GM12878 (cell line): Measurements from ENCODE around the gene KCNG1. TPM values are rescaled to one million over a fixed set of nuclear protein-coding genes. Genes with fewer than 3 reads are reported as not detected.
"Not testable (repeated sequence)": the region's sequence is repeated elsewhere in the genome, so short reads cannot be mapped to it uniquely, and the experiment has no call there.

Experiments used
- ATAC-seq: fragments of 200-7000 bp; cut with Tn5 transposase; 3 replicates; pipeline ENCODE4 v1.9.1; 2020; ENCODE audit warnings: mild to moderate bottlenecking, moderate library complexity
- BruUV-seq: library from RNA; stranded (reverse); fragments of 400-500 nt; replicated peaks from 2 replicates; lab custom pipeline; 2021; lab: Mats Ljungman, UMichigan
- CTCF ChIA-PET: fragments of 300-600 bp; sonication (Branson Sonifier 250); formaldehyde crosslinking; extraction: SDS; loops from one replicate; lab custom pipeline; 2021; ENCODE audit warnings: inconsistent platforms; lab: Yijun Ruan, JAX
- POLR2A ChIA-PET: fragments of 350-600 bp; formaldehyde crosslinking; extraction: SDS; loops from one replicate; lab custom pipeline; 2021; ENCODE audit warnings: inconsistent platforms; lab: Charles Lee
- RAD21 ChIA-PET: fragments of 300-600 bp; sonication (Branson Sonifier 250); formaldehyde crosslinking; loops from one replicate; lab custom pipeline; 2023; ENCODE audit warnings: antibody characterized with exemption; ENCODE audit not compliant: unreplicated experiment; lab: Charles Lee
- SMC1A ChIA-PET: fragments of 300-600 bp; sonication (Branson Sonifier 250); formaldehyde crosslinking; loops from one replicate; lab custom pipeline; 2023; ENCODE audit not compliant: unreplicated experiment, uncharacterized antibody; lab: Charles Lee
- DNase-seq: peaks from one replicate; pipeline ENCODE4 v3.0.0-alpha.2; 2011; ENCODE audit warnings: low read depth, low spot score
- FAIRE-seq: peaks from 3 replicates; lab custom pipeline; 2011; peaks lifted over from hg19 to GRCh38; lab: Jason Lieb, UNC
- H2AFZ ChIP-seq: 2 replicates; pipeline ENCODE4 v1.6.0; 2011; ENCODE audit warnings: low read depth, low read length, control low read depth; ENCODE audit not compliant: control insufficient read depth
- H3K27ac ChIP-seq: 2 replicates; pipeline ENCODE4 v1.5.1; 2011; ENCODE audit warnings: control low read depth; ENCODE audit not compliant: control insufficient read depth, insufficient read depth
- H3K27me3 ChIP-seq, 2 experiments: replicated peaks in 1 of 2; 2 replicates each; pipeline versions ENCODE4 v1.6.0 to v1.6.1; 2011; ENCODE audit warnings: low read length in 1 of 2; ENCODE audit not compliant: control insufficient read depth in 2 of 2, insufficient read depth in 2 of 2
- H3K36me3 ChIP-seq, 2 experiments: 2 replicates each; pipeline ENCODE4 v1.5.1; 2011; ENCODE audit warnings: low read length in 1 of 2; ENCODE audit not compliant: control insufficient read depth in 2 of 2, insufficient read depth in 2 of 2
- H3K4me1 ChIP-seq: 2 replicates; pipeline ENCODE4 v1.6.1; 2011; ENCODE audit warnings: mild to moderate bottlenecking, low read length, moderate library complexity, mixed read lengths; ENCODE audit not compliant: control insufficient read depth, insufficient read depth
- H3K4me2 ChIP-seq: 2 replicates; pipeline ENCODE4 v1.6.0; 2011; ENCODE audit warnings: control low read depth; ENCODE audit not compliant: control insufficient read depth, insufficient read depth
- H3K4me3 ChIP-seq: fragments of 200-600 bp; sonication (generic); 2 replicates; pipeline ENCODE4 v1.5.1; 2016
- H3K79me2 ChIP-seq: 2 replicates; pipeline ENCODE4 v1.6.0; 2011; ENCODE audit warnings: low read length; ENCODE audit not compliant: control insufficient read depth, insufficient read depth
- H3K9ac ChIP-seq: 2 replicates; pipeline ENCODE4 v1.8.0; 2011; ENCODE audit warnings: low read length, control low read depth, mixed read lengths; ENCODE audit not compliant: control insufficient read depth, insufficient read depth
- H3K9me3 ChIP-seq: replicated peaks from 3 replicates; pipeline ENCODE4 v1.5.1; 2011; ENCODE audit warnings: mild to moderate bottlenecking, low read length; ENCODE audit not compliant: control insufficient read depth, insufficient read depth
- H4K20me1 ChIP-seq: 2 replicates; pipeline ENCODE4 v1.6.0; 2011; ENCODE audit not compliant: control insufficient read depth, insufficient read depth
- CREM ChIP-seq: IDR thresholded peaks from 2 replicates; pipeline ENCODE4 v1.6.1; 2014; ENCODE audit warnings: antibody characterized with exemption, low read depth
- HDGF ChIP-seq: fragments of 450-650 bp; IDR thresholded peaks from 2 replicates; pipeline ENCODE4 v1.6.1; 2016; ENCODE audit warnings: antibody characterized with exemption
- NR2F1 ChIP-seq: fragments of 450-650 bp; conservative IDR thresholded peaks from 2 replicates; pipeline ENCODE4 v1.6.1; 2017; ENCODE audit warnings: mild to moderate bottlenecking
- RAD51 ChIP-seq: fragments of 450-650 bp; IDR thresholded peaks from 2 replicates; pipeline ENCODE4 v1.6.1; 2016; ENCODE audit warnings: moderate library complexity, mild to moderate bottlenecking, inconsistent platforms
- TCF12 ChIP-seq: IDR thresholded peaks from 2 replicates; pipeline ENCODE4 v1.6.1; 2011; ENCODE audit warnings: low read depth, mild to moderate bottlenecking, low read length
- WGBS: methylation state at CpG from one replicate; pipeline ENCODE4 v1.1.6; 2016; ENCODE audit warnings: low lambda C conversion rate; ENCODE audit not compliant: insufficient replicate concordance, insufficient coverage; ENCODE audit errors: missing lambda C conversion rate; 5-methylcytosine and 5-hydroxymethylcytosine counted together
- in situ Hi-C: fragments of 300-500 bp; cut with MboI; formaldehyde crosslinking; loops from 9 replicates; pipeline ENCODE4 v1.14.3; 2018; ENCODE audit warnings: mixed read lengths
- intact Hi-C: fragments of 100-400 bp; cut with micrococcal nuclease; formaldehyde crosslinking; loops from one replicate; pipeline ENCODE4 v1.14.2; 2022; ENCODE audit not compliant: unreplicated experiment
- polyA plus RNA-seq, 11 experiments: library from polyadenylated mRNA; depleted of rRNA in 4 of 11; unstranded in 6 of 11; stranded (reverse) in 5 of 11; fragments of >200 nt; fragmentation: Nextera tagmentation in 4 of 11; fragmentation: Illumina TruSeq in 1 of 11; extraction: Ambion mirVana in 4 of 11; extraction: Trizol in 1 of 11; gene quantifications; 1 replicate in 1 of 11; 2 replicates in 10 of 11; pipeline versions ENCODE4 v1.2.1 to v1.2.3, GENCODE V29; 2011 to 2016; ENCODE audit warnings: inconsistent platforms in 2 of 11, missing spikeins in 2 of 11, low read depth in 1 of 11
- total RNA-seq, 4 experiments: library from RNA; depleted of rRNA in 3 of 4; stranded (reverse); fragments of >200 nt in 3 of 4; fragmentation: Illumina TruSeq in 1 of 4; extraction: Trizol in 1 of 4; gene quantifications; 2 replicates each; pipeline versions ENCODE4 v1.2.1 to v1.2.3, GENCODE V29; 2013 to 2021

KCNG1 gene
- total and polyA plus RNA-seq, 10 of the 15 experiments (the other 5 are each of a cell fraction or from before 2014, with no cell fraction given) = not detected

DNA sequence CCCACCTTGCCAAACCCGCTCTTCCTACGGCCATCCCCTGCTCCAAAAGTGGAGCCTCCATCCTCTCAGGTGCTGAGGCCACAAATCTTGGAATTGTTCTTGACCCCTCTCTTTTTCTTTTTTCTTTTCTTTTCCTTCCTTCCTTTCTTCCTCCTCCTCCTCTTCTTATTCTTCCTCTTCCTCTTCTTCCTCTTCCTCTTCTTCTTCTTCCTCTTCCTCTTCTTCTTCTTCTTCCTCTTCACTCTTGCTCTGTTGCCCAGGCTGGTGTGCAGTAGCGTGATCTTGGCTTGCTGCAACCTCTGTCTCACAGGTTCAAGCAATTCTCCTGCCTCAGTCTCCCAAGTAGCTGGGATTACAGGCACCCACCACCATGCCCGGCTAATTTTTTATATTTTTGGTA is 44.4 kb downstream of the KCNG1 start:
- DNase-seq, H2AFZ ChIP-seq, ATAC-seq, H3K9ac ChIP-seq, FAIRE-seq, intact Hi-C loops, POLR2A ChIA-PET, RAD21 ChIA-PET, H4K20me1 ChIP-seq, SMC1A ChIA-PET, in situ Hi-C loops, H3K4me2 ChIP-seq, H3K36me3 ChIP-seq, H3K9me3 ChIP-seq, H3K79me2 ChIP-seq, H3K27me3 ChIP-seq, BruUV-seq, H3K27ac ChIP-seq, H3K4me1 ChIP-seq, H3K4me3 ChIP-seq: not testable (repeated sequence)
- CTCF ChIA-PET = interaction anchor here (0.8 kb wide), 1 partner anchor 188 kb away, joined by 3 read pairs; no protein-coding TSS in a partner anchor
- 34% methylated on average over 4 of the region's 4 CpGs for WGBS

- Histone ChIP-seq H3K36me3 (no peaks in the 10 kb centered on the region), H3K27ac (no peak overlapping the region), H2AFZ (no peak overlapping the region), H3K9ac (no peak overlapping the region), H3K4me3 (no peak overlapping the region), H3K27me3 (no peaks in the 10 kb centered on the region; a peak in 2 of 4 replicates), H4K20me1 (no peaks in the 10 kb centered on the region; the same call in 1 of the 2 replicates), H3K79me2 (no peaks in the 10 kb centered on the region), H3K4me2 (no peak overlapping the region), H3K4me1 (no peaks in the 10 kb centered on the region), H3K9me3 (no peaks in the 10 kb centered on the region)
- no peak for FAIRE-seq
- DNase-seq = no peak
- ChIA-PET RAD21 (no interaction called here), CTCF (interaction anchor here (0.8 to 1.5 kb wide), 2 partner anchors 12 to 187 kb away, joined by 3 read pairs; no protein-coding TSS in a partner anchor), SMC1A (no interaction called here), POLR2A (no interaction called here)
- TF ChIP-seq CREM = no peak
- no peak for TF ChIP-seq HDGF
- no peak for TF ChIP-seq TCF12
- TF ChIP-seq NR2F1 = no peak
- no peak for TF ChIP-seq RAD51
- in situ Hi-C loops = no loop called here
- intact Hi-C loops = no loop called here
- BruUV-seq = no TSS peak
- no peak for ATAC-seq
- 48% methylated on average over 20 of the region's 20 CpGs for WGBS
Measured at GRCh38 chr20:50977066-50978021, 45.6 kb downstream of the KCNG1 start.
